ENCODE results near the gene LBR.
"Not testable (repeated sequence)": the region's sequence is repeated elsewhere in the genome, so short reads cannot be mapped to it uniquely, and the experiment has no call there.

The LBR gene

GRCh38 chr1:225418598-225418997 lies 9.2 kb downstream of the LBR start:
- no peak for DNase-seq

DNA sequence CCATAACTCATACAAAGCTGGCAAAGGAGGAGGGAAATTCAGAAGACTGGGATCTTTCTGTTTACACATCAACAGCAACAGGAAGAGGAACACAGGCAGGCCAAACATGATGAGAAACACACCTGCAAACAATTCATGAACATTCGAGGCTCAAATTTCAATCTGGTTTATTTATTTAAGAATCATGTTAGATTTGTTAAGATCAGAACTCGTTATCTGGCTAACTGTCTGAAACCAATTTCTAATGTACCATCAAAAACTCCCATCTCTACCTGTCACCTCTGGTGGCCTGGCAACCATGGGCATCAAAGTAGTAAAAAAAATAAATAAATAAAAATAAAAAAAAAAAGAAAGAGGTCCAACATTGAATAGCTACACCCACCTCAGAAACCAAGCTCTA lies 9.8 kb downstream of the LBR start:
- DNase-seq, result no peak

- DNase-seq, result no peak
These were observed 11.7 kb downstream of the LBR start for GRCh38 chr1:225415967-225416745.

- no peak for DNase-seq
These were observed 12.5 kb downstream of the LBR start for GRCh38 chr1:225415307-225415706.

DNA sequence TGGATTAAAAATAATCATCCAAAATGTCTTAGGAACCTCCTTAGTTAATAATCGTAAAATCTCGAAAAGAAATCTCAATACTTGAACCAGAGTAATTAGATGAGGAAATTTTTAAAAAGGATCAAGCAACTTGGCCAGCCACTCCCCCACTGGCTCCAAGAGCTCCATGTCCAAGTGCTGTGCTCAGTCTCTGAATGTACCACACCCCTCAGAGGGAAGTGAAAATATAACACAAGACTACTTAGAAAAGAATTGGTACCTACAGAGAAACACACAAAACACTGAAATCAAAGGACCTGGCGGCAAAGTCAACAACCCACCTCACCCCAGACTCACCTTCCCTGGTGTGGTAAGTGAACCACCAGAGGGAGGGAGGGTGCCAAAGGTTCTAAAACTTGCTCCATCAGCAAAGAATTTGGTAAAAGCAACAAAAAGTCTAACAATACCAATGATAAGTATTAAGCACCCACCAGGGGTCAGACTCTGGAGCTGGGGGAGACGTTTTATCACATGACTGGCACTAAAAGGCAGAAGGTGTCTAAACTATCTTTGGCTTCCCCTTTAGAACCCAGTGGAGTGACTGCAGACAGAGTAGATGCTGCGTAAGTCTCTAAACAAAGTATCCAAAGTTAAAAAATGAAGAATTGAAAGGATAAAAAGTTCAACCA lies 14.0 kb downstream of the LBR start:
- DNase-seq, result no peak

DNA sequence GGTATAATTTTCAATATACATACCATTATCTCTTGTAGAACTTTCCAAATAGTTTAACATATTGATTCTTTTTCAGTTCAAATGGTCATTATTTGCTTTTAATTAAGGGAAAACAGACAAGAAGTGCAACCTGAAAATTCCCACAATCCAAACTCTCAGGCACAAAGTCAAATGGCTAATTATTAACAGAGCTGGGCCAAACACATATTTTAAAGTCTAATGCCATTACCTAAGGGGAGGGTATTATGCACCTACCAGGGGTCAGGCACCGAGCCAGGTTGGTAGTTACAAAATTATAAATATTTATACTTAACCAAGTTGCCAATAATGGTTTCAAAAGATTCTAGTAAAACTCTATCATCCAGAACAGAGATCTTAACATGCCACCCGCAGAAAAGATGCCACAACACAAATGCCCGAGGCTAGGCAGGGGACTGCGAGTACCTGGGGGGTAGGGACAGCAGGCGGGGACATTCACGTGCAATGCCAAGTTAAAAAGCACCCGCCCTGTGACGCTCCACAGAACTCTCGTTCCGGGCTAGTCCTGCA lies 15.0 kb downstream of the LBR start:
- DNase-seq, result no peak

- no peak for DNase-seq
These were observed 15.5 kb downstream of the LBR start for GRCh38 chr1:225412321-225412720.

DNA sequence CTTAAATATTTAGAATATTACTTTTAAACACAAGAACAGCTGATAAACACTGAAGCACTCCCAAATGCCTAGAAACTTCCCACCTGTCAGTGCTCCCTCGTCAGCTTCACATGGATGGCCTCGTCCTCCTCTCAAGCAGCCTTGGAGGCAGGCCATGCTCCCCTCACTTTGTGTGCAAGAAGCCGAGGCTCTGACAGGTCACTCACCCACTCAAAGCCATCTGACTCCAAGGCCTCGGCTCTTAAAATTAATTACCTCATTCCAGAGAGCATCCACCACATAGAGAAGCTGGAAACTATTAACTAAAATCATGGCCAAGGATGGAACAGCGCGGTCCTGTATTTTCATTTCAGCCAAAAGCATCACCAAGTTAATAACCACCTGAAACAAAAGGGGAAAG lies 17.8 kb downstream of the LBR start:
- no peak for DNase-seq

DNA sequence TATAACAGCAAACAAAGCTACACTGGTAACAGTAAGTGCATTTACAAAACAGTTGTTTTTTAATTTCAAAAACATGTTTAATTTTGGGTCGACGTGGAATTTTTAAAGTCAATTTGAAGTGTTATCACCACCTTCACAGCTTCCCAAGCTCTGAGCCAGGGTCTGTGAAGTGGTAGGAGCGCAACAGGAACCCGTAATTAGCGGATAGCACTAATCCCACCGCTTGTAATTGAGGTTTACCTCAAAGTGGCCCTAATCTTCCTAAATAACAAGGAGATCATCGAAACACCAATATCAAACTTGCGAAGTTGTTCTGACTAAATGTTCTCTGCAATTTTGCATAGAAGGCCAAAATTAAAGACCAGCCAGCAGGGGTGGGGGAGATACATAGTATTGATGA lies 18.8 kb downstream of the LBR start:
- DNase-seq, result no peak

- no peak for DNase-seq
These were observed 19.6 kb downstream of the LBR start for GRCh38 chr1:225408249-225408648.

DNA sequence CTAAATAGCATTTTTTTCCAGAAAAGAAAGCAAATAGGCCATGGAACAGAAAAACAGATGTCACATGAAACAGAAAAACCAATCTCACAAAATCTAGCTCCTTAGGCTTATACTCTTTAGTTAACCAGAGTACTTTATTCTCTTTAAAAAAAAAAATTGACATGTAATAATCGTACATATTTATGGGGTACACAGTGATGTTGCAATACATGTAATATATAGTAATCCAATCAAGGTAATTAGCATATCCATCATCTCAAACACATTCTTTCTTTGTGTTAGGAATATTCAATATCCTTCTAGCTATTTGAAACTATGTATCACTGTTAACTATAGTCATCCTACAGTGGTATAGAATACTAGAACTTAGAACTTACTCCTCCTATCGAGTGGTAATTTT lies 20.1 kb downstream of the LBR start:
- no peak for DNase-seq

GRCh38 chr1:225406976-225407725 lies 20.7 kb downstream of the LBR start:
- DNase-seq, result no peak

GRCh38 chr1:225400968-225401367 lies 26.9 kb downstream of the LBR start:
- DNase-seq, result no peak

- no peak for DNase-seq
These were observed 31.5 kb downstream of the LBR start for GRCh38 chr1:225396357-225396756.

DNA sequence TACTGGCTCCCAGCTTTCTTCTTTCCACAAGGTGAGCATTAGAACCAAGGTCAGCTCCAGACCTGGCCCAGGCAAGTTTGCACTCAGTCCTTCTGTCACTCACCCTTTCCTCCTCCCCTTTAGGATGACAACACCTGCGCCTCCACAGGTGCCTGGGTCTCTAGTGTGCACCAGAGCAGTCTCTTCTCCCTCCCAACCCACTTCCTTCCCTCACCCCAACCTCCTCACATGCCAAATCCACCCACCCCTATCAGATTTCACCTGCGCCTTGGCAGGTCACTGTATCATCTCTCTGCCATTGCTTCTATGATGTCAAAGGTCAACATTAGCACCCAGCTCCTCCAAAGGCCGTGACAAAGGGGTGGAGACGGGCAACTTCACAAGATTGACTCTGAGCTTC lies 38.0 kb downstream of the LBR start:
- DNase-seq, result no peak

DNA sequence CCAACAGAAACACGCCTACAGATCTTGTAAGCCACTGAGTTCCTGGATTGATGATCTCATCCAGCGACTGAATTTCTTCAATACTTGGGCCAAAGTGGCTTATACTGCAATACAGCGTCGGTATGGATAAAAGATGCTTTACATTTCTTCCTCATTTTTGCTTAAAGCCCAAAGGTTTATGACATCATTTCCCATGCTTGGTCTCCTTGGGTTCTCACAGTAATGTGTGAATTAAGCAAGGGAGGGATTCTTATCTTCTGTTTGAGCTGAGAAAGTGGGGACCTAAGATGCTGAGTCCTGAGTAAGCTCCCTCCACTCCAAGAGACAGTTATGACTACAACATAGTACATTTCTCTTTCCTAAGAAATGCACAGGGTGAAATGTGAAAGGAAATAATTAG lies 39.5 kb downstream of the LBR start:
- DNase-seq, result no peak

GRCh38 chr1:225386860-225387259 lies 41.0 kb downstream of the LBR start:
- DNase-seq, result not testable (repeated sequence)

DNA sequence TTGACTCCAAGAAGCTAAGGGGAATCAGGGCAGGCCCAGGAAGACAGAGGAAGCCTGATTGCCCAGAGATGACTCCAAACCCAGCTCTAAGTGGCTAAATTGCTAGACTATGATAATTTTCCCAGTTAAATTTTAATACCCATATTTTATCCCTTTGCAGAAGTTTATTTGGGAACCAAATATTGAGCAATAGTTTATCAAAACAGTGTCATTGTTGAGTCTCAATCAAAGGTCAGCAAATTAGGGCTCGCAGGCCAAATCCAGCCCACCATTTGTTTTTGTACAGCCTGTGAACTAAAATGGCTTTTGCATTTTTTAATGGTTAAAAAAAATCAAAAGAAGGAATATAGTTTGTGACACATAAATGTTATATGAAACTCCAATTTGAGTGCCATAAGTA lies 47.1 kb downstream of the LBR start:
- DNase-seq, result no peak

DNA sequence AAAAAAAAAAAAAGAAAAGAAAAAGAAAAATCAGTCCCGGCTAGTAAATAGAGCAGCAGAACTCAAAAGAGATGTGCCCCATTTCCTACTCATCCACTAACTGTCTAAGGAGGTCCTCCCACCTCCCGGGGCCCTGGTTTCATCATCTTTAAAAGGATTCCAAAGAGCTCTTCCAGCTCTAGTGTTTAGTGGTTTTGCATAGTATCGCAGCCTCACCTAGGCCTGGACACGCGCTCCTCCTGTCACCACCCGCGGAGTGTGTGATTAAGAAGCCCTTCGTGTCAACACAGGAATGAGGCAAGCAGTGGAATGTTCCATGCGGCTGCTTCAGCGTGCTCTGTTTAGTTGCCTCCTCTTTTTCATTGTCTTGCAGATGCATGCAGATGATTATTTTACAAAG lies 49.0 kb downstream of the LBR start:
- no peak for DNase-seq

DNA sequence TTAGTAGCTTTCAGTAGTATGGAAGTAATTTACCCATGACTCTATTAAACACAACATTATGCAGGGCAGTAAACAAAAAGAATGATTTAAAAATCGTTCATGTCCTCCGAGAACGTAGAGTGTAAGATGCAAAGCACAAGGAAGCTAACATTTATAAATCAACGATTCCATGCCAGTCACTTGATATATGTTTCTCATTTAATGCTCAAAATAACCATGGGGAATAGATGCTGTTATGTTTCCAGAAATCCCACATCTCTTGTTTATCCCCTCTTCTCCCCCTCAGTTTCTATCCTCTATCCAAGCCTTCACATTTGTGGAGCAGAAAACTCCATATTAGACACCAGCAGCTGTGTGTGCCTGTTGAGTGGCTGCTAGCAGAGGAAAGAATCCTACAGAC lies 52.8 kb downstream of the LBR start:
- DNase-seq, result no peak

DNA sequence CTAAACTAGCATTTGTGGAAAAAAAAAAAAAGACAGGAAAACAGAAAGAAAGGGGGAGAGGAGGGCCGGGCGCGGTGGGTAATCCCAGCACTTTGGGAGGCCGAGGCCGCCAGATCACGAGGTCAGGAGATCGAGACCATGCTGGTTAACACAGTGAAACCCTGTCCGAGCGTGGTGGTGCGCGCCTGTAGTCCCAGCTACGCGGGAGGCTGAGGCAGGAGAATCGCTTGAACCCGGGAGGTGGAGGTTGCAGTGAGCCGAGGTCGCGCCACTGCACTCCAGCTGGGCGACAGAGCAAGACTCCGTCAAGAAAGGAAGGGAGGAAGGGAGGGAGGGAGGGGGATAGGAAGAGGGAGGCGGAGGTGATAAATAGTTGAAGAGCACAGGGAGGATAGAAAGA lies 54.7 kb downstream of the LBR start:
- DNase-seq, result no peak

GRCh38 chr1:225371366-225372010 lies 56.4 kb downstream of the LBR start:
- DNase-seq, result no peak

GRCh38 chr1:225368036-225368552 lies 59.7 kb downstream of the LBR start:
- DNase-seq, result no peak
